Anterior cingulate cortex (tissue), 58 donors: ENCODE measurements around the gene NCLN.
"Not testable (repeated sequence)": the region's sequence is repeated elsewhere in the genome, so short reads cannot be mapped to it uniquely, and the experiment has no call there.

Source experiments
- DNase-seq, 58 donors: peaks; one replicate each; lab custom pipeline; 2025; lab: John Stamatoyannopoulos, UW

NCLN gene

GRCh38 chr19:3194106-3195087, 8.7 kb downstream of the NCLN start:
- no peak for DNase-seq

GRCh38 chr19:3196064-3196932, 10.6 kb downstream of the NCLN start:
- DNase-seq: no peak

DNA sequence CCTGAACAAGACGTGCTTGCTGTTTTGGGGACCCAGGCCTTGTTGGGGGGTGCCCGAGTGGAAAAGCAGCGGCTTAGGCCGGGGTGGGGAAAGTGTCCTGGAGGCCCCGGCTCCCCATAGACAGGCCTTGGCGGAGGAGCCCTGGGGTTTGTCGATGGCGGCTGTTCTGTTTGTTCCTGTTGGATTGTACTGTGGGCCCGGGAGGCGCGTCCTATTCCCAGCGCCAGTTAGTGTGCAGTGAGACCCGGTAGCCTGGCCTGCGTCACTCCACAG, 11.1 kb downstream of the NCLN start:
- DNase-seq: no peak

- no peak for DNase-seq
Measured at GRCh38 chr19:3198901-3199700, 13.4 kb downstream of the NCLN start.

DNA sequence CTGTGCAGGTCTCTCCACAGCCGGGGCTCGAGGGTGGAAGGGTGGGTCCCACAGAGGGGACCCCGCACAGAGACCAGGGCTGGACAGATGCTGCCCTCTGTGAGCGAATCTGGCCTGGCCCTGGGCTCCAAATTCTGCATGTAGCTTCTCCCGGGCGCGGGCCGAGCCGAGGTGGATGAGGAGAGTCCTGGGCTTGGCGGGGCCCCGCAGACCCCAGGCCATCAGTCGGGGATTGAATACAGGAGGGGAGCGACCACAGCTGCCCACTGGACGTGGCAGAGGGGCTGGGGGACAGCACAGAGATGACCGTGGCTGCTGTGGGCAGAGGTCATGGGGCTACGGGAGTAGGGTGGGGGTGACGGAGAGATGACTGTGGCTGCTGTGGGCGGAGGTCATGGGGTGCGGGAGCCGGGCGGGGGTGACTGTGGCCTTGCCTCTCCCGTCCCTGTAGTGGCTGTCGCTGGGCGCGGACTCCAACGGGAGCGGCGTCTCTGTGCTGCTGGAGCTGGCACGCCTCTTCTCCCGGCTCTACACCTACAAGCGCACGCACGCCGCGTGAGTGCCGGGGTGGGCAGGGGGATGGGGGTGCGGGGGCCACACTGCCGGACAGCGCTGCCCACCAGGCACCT, 15.5 kb downstream of the NCLN start:
- DNase-seq: no peak

DNA sequence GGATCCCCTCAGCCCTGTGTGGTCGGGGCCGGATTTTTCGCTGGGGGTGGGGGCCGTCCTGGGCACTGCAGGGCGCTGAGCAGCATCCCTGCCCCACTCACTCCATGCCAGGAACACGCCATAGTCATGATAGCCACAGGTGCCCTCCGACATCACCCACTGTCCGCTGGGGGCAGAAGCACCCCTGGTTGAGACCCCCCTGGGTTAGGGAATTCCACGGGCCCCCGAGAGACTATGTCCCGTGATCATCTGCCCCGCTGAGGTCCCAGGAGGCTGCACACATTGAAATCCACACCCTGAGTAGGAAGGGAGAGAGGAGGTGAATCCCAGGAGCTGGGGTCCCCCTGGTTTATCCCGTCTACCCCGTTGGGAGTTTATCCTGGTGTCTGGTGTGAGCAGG, 16.2 kb downstream of the NCLN start:
- no peak for DNase-seq

- no peak for DNase-seq
Measured at GRCh38 chr19:3202346-3202745, 16.6 kb downstream of the NCLN start.

- not testable (repeated sequence) for DNase-seq
Measured at GRCh38 chr19:3202895-3203294, 17.2 kb downstream of the NCLN start.

- no peak for DNase-seq
Measured at GRCh38 chr19:3203805-3204645, 18.3 kb downstream of the NCLN start.

- no peak for DNase-seq
Measured at GRCh38 chr19:3204646-3205275, 19.0 kb downstream of the NCLN start.

DNA sequence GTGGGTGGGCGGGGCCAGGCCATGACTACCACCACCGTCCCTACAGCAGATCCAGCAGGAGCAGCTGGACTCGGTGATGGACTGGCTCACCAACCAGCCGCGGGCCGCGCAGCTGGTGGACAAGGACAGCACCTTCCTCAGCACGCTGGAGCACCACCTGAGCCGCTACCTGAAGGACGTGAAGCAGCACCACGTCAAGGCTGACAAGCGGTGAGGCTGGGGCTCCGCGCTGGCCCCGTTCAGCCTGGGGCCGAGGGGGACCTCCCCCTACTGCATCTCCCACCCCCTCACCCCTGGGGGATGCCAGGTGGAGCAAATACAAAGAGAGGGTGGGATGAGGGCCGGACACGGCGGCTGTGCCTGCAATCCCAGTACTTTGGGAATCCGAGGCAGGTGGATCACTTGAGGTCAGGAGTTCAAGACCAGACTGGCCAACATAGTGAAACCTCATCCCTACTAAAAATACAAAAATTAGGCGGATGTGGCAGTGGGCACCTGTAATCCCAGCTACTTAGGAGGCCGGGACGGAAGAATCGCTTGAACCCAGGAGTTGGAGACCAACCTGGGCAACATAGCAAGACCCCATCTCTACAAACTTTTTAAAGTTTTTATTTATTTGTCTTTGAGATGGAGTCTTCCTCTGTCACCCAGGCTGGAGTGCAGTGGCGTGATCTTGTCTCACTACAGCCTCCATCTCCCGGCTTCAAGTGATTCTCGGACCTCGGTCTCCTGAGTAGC, 20.7 kb downstream of the NCLN start:
- DNase-seq: no peak

- no peak for DNase-seq
Measured at GRCh38 chr19:3207461-3208242, 21.9 kb downstream of the NCLN start.

DNA sequence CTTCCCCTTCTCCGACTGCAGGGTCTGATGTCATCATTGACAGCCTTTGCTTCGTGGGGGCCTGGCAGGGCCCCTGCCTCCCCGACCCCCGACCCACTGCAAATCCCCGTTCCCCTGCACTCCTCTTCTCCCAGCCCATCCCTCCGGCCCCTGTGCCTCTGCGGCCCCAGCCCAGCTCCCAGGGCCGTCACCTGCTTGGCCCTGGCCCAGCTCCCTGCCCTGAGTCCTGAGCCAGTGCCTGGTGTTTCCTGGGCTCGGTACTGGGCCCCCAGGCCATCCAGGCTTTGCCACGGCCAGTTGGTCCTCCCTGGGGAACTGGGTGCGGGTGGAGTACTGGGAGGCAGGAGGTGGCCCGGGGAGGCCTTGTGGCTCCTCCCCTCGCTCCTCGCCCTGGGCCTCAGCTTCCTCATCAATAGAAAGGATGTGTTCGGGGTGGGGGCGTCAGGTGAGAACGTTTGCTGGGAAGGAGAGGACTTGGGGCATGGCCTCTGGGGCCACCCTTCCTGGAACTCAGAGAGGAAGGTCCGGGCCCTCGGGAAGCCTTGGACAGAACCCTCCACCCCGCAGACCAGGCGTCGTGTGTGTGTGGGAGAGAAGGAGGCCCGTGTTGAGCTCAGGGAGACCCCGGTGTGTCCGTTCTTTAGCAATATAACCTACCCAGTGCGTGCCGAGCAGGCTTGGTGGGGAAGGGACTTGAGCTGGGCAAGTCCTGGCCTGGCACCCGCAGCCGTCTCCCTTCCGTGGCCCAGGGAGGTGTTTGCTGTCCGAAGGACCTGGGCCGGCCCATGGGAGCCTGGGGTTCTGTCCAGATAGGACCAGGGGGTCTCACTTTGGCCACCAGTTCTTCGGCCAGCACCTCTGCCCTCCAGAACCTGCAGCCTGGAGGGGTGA, 22.8 kb downstream of the NCLN start:
- no peak for DNase-seq

- peak in 2 of 58 donors; percentile 14 to 15 for DNase-seq
Measured at GRCh38 chr19:3210347-3211017, 24.8 kb downstream of the NCLN start.

DNA sequence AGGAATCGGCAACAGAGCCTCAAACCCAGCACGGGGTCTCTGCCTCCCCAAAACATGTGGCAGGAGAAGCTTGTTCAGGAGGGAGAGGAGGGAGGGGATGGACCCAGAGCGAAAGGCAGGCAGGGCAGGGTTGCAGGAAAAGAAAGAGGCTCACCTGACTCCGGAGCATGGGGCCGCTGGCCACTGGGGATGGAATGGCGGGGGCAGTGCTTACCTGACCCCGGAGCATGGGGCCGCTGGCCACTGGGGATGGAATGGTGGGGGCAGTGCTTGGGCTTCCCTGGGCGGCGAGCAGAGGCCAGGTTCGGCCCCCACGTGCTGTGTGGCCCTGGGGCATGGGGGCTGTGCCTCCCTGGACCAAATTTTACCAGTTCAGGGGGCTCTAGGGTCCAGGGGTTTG, 25.5 kb downstream of the NCLN start:
- no peak for DNase-seq

DNA sequence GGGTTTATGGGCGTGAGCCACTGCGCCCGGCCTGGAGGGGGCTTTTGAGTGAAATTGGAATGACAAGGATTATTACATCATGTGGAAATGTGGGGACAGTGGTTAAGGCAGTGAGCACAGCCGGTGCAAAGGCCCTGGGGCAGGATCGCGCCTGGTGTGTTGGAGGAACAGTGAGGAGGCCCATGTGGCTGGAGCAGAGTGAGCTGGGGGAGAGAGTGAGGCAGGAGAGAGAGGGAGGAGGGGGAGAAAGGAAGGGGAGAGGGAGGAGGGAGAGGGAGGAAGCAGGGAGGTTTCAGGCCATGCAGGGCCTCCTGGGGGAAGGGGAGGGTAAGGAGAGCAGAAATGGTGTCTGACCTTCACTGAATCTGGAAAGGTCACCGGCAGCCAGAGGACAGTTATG, 27.4 kb downstream of the NCLN start:
- no peak for DNase-seq
